Spinal cord (tissue), 10 donors: ENCODE measurements around the gene SOCS4. TPM values are rescaled to one million over a fixed set of nuclear protein-coding genes. Genes with fewer than 3 reads are reported as not detected.
A peak's percentile ranks its signal among the peaks of the same experiment; 100 is the strongest.
"Not testable (repeated sequence)": the region's sequence is repeated elsewhere in the genome, so short reads cannot be mapped to it uniquely, and the experiment has no call there.

ENCODE experiments used
- DNase-seq, 6 donors: peaks; one replicate each; pipeline versions ENCODE4 v3.0.0 to v3.0.0-alpha.2; 2013 to 2015; ENCODE audit warnings: low spot score in 6 of 6, low read depth in 4 of 6
- H3K27ac ChIP-seq: one replicate; pipeline ENCODE4 v1.5.1; 2013; ENCODE audit warnings: low read depth, low read length, control low read depth
- H3K27me3 ChIP-seq: one replicate; pipeline ENCODE4 v1.6.1; 2013; ENCODE audit warnings: low read length; ENCODE audit not compliant: control insufficient read depth, insufficient read depth
- H3K36me3 ChIP-seq: one replicate; pipeline ENCODE4 v1.6.1; 2013; ENCODE audit warnings: low read length; ENCODE audit not compliant: control insufficient read depth, insufficient read depth
- H3K4me1 ChIP-seq: one replicate; pipeline ENCODE4 v1.6.1; 2013; ENCODE audit warnings: low read length; ENCODE audit not compliant: control insufficient read depth, insufficient read depth
- H3K4me3 ChIP-seq: one replicate; pipeline ENCODE4 v1.5.1; 2013; ENCODE audit warnings: low read depth, low read length, control low read depth
- H3K9me3 ChIP-seq: one replicate; pipeline ENCODE4 v1.6.1; 2013; ENCODE audit warnings: low read length; ENCODE audit not compliant: control insufficient read depth, insufficient read depth
- WGBS: methylation state at CpG from one replicate; pipeline ENCODE4 v1.1.5; 2013; ENCODE audit warnings: missing lambda C conversion rate; ENCODE audit not compliant: insufficient coverage; 5-methylcytosine and 5-hydroxymethylcytosine counted together
- polyA plus RNA-seq, 2 donors: library from polyadenylated mRNA; unstranded; fragments of 120-200 nt; gene quantifications; one replicate each; pipeline ENCODE4 v1.2.1, GENCODE V29; 2013; ENCODE audit not compliant: insufficient read length in 2 of 2
- total RNA-seq, 2 donors: library from RNA; depleted of rRNA in 1 of 2; stranded (reverse); fragments of 120-200 nt in 1 of 2; fragments of >200 nt in 1 of 2; gene quantifications; one replicate each; pipeline versions ENCODE4 v1.2.3 to v1.2.4, GENCODE V29; 2013 to 2014
- donor health status: healthy.

Gene SOCS4
- total and polyA plus RNA-seq, 4 donors, result 15.5 to 44.8 (median 18.3) TPM

DNA sequence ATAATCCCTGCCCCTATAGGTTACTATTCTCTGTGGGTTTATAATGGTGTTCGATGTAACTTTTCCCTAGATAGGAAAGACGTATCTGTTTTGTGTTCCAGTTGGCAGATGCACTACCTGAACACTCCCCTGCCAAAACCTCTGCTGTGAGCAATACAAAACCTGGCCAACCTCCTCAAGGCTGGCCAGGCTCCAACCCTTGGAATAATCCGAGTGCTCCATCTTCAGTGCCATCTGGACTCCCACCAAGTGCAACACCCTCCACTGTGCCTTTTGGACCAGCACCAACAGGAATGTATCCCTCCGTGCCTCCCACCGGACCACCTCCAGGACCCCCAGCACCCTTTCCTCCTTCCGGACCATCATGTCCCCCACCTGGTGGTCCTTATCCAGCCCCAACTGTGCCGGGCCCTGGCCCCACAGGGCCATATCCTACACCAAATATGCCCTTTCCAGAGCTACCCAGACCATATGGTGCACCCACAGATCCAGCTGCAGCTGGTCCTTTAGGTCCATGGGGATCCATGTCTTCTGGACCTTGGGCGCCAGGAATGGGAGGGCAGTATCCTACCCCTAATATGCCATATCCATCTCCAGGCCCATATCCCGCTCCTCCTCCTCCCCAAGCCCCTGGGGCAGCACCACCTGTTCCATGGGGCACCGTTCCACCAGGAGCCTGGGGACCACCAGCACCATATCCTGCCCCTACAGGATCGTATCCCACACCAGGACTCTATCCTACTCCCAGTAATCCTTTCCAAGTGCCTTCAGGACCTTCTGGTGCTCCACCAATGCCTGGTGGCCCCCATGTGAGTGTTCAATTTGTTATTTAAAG lies 35.7 kb downstream of the SOCS4 start:
- peaks cover 19% of the 10 kb centered on the region for H3K36me3 ChIP-seq
- WGBS, result 71% methylated on average over 9 of the region's 11 CpGs
- no peak overlapping the region for H3K4me3 ChIP-seq
- no peaks in the 10 kb centered on the region for H3K9me3 ChIP-seq
- no peaks in the 10 kb centered on the region for H3K27me3 ChIP-seq
- no peak overlapping the region for H3K27ac ChIP-seq
- DNase-seq, result peak in 2 of 6 donors; percentile 61 to 68
- H3K4me1 ChIP-seq, result peaks cover 5% of the 10 kb centered on the region

DNA sequence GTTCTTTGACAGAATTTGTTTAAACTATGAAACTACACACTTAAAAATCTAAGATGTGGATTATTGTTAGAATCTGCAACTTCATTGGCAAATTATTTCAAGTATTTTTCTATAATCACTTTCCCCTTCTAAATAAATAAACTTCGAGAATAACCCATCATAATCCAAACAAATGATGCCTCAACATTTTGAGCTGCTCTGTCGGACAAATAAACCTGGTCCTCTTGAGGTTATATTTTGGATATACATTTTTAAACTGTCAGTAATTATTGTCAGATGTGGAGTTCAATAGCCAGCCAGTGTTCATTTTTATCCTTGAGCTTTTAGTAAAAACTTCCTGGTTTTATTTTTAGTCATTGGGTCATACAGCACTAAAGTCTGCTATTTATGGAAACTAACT lies 37.9 kb downstream of the SOCS4 start:
- not testable (repeated sequence) for H3K27ac ChIP-seq, H3K4me1 ChIP-seq, H3K4me3 ChIP-seq, H3K9me3 ChIP-seq, DNase-seq, H3K27me3 ChIP-seq
- no CpG with 5 or more reads among the region's 2 CpGs for WGBS
- peaks cover 16% of the 10 kb centered on the region for H3K36me3 ChIP-seq

DNA sequence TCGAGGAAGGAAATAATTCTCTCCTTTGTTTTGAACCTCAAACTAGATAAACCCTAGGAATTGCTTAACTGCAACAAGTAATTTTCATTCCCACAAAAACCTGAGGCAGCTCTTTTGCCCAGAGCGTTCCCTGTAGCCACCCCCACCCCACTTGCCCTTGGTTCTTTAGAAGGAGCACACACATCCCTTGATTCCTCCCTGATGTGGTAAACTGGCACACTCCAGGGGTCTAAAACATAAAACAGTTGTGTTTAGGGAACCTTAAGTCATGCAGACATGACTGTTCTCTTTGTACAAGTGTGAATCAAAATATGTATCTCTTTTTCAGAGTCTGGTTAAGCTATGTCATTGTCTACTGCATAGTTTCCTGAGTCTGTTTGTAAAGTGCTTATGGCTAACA lies 38.4 kb downstream of the SOCS4 start:
- WGBS, result no CpG with 5 or more reads among the region's 2 CpGs
- peaks cover 5% of the 10 kb centered on the region for H3K4me1 ChIP-seq
- H3K36me3 ChIP-seq, result peaks cover 16% of the 10 kb centered on the region
- no peak for DNase-seq
- no peaks in the 10 kb centered on the region for H3K27me3 ChIP-seq
- H3K9me3 ChIP-seq, result no peaks in the 10 kb centered on the region
- no peak overlapping the region for H3K4me3 ChIP-seq
- no peak overlapping the region for H3K27ac ChIP-seq

DNA sequence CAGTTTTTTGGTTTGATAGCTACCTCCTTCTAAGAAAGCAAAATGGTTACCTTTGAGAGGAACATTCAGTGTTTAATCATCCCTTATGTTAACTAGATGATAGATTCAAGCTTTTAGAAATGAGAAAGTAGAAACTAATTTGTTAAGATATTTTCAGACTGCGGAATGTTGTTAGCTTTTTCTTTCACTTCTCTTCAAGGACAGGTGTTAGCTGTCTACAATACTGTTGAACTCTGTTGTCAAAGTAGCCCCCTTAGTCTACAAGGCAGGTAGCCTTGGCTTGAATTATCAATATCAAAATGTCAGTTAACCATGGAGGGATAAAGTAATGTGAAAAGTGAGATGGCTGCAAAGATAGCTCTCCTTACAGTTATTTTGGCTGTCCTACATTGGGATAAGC lies 39.2 kb downstream of the SOCS4 start:
- H3K27me3 ChIP-seq, result no peaks in the 10 kb centered on the region
- WGBS, result no CpG with 5 or more reads among the region's 1 CpG
- no peak for DNase-seq
- peaks cover 7% of the 10 kb centered on the region for H3K4me1 ChIP-seq
- H3K27ac ChIP-seq, result no peak overlapping the region
- no peak overlapping the region for H3K4me3 ChIP-seq
- peaks cover 16% of the 10 kb centered on the region for H3K36me3 ChIP-seq
- no peaks in the 10 kb centered on the region for H3K9me3 ChIP-seq

DNA sequence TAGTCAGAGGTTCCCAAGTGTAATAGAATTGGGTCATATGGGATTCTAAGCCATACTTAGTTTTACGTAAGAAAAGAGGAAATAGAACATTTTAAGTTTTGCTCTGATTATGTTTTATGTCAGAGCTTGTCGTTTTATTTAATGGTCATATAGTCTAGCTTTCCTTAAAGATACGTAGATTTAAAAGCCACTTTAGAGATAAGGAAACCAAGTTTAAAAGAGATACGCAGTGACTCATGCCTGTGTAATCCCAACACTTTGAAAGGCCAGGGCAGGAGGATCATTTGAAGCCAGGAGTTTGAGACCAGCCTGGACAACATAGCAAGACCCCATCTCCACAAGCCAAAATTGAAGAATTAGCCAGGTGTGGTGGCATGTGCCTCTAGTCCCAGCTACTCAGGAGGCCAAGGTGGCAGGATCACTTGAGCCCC lies 44.0 kb downstream of the SOCS4 start:
- no peaks in the 10 kb centered on the region for H3K36me3 ChIP-seq
- peak overlapping the region; percentile 61 for H3K27ac ChIP-seq
- no peak overlapping the region for H3K4me3 ChIP-seq
- WGBS, result 97% methylated on average over 4 of the region's 4 CpGs
- no peaks in the 10 kb centered on the region for H3K9me3 ChIP-seq
- DNase-seq, result no peak
- peaks cover 4% of the 10 kb centered on the region for H3K4me1 ChIP-seq
- H3K27me3 ChIP-seq, result no peaks in the 10 kb centered on the region

DNA sequence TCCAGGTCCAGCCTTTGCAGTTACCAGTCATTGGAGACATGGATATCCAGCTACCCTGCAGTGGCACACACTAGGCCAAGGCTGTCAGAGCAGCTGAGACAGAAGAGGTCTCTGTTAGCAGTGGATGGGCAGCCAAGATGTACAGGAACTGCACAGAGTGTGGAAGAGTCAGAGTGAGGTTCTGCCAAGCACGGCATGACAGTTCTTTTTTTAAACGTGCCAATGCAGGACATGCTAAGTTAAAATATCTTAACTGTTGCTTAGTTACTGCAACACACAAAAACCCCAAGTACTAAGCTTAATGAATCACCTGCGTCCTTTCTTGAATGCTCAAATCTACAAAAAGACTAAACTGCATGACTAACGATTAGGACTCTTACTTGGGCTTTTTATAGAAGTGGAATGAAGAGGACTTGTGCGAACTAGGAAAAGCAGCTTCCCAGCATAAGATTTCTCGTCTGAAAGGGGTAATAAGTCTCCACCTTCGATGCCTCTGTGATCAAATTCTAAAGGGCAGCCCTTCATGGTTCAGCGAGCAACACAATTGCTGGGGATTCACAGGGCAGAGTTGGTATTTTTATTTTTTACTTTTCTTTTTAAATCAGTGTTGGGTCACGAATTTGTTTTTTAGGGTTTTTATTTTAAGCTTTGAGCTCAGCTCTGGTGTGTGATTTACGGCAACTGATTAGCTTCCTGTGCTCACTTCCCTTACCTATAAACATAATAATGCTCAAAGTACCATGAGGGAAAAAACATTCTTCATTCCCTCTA lies 45.0 kb downstream of the SOCS4 start:
- peaks cover 4% of the 10 kb centered on the region for H3K4me1 ChIP-seq
- no peaks in the 10 kb centered on the region for H3K36me3 ChIP-seq
- H3K27ac ChIP-seq, result peak overlapping the region; percentile 61
- H3K9me3 ChIP-seq, result no peaks in the 10 kb centered on the region
- 5% methylated on average over 5 of the region's 10 CpGs for WGBS
- peak in 5 of 6 donors; percentile 48 to 89 (median 70) for DNase-seq
- H3K27me3 ChIP-seq, result no peaks in the 10 kb centered on the region
- H3K4me3 ChIP-seq, result no peak overlapping the region

DNA sequence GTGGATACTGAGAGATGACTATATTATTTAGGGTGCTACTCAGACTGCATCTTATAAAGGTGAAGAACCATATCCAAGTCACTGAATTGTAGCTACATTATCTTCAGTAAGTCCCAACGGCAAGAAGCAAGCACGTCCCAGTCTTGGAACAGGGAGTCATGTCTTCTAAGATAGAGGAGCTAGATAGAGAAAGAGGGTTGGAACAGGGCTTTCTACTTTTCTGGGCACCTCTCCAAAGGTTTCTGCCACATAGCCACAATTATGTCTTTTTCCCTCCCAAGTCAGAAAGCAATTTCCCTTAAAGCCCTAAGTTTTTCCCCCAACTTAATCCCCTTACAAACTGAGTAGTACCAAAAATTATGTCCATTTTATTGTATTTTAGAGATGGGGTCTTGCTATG lies 46.8 kb downstream of the SOCS4 start:
- no peaks in the 10 kb centered on the region for H3K27me3 ChIP-seq
- H3K4me1 ChIP-seq, result peaks cover 4% of the 10 kb centered on the region
- no peaks in the 10 kb centered on the region for H3K9me3 ChIP-seq
- no peak for DNase-seq
- WGBS, result no CpG with 5 or more reads among the region's 2 CpGs
- no peaks in the 10 kb centered on the region for H3K36me3 ChIP-seq
- no peak overlapping the region for H3K27ac ChIP-seq
- H3K4me3 ChIP-seq, result no peak overlapping the region

DNA sequence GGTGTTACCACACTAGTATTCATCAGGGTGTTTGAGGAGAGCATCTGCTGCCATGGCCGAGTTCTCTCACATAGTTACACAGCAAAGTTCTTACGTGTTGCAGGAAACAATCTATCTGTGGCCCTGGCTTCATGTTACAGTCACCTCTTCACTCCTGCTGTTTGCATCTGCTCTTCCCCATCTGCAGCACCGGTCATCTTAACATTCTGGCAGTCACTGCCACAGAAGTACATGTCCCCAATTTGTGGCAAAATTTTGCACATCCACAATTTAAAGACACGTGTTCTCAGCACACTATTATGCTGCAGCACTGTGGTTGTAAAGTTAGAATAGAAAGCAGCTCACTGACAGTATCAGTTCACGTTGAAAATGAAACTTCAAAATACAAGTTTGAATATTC lies 47.6 kb downstream of the SOCS4 start:
- WGBS, result 21% methylated on average over 3 of the region's 5 CpGs
- DNase-seq, result no peak
- no peak overlapping the region for H3K4me3 ChIP-seq
- H3K27ac ChIP-seq, result no peak overlapping the region
- H3K9me3 ChIP-seq, result no peaks in the 10 kb centered on the region
- no peaks in the 10 kb centered on the region for H3K36me3 ChIP-seq
- H3K27me3 ChIP-seq, result no peaks in the 10 kb centered on the region
- peaks cover 4% of the 10 kb centered on the region for H3K4me1 ChIP-seq

DNA sequence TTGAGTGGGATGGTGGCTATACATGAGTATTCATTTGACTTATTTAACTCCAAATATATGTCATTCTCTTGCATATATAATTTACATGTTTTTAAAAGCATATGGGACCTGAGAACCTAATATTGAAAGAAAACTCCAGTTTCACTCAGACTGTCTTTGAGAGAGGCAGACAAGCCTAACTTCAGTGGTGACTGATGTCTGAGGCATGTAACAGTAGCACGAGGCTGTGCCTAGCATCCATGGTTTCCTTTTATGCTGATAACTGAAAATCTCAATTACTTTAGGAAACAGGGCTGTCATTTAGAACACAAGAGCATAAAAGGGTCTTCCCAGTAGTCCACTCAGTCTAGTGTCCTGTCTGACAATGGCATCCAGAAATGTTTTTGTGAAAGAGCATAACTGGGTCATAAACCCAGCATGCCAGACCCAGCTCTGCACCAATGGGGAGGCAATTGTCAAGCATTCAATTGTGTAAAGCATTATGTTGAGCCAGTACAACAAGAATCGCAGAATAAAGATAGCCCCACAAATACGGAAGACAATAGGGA lies 48.7 kb downstream of the SOCS4 start:
- 60% methylated on average over 2 of the region's 3 CpGs for WGBS
- Histone ChIP-seq H3K4me1 (peaks cover 4% of the 10 kb centered on the region), H3K4me3 (no peak overlapping the region), H3K36me3 (no peaks in the 10 kb centered on the region), H3K27me3 (no peaks in the 10 kb centered on the region), H3K27ac (no peak overlapping the region), H3K9me3 (no peaks in the 10 kb centered on the region)
- no peak for DNase-seq
